ENCODE data around the gene MAPT. TPM values are rescaled to one million over a fixed set of nuclear protein-coding genes. Genes with fewer than 3 reads are reported as not detected.
"Not testable (repeated sequence)": the region's sequence is repeated elsewhere in the genome, so short reads cannot be mapped to it uniquely, and the experiment has no call there.

Gene MAPT
- total RNA-seq, 2 donors from 2014 or later, result 11.7 to 14.7 TPM

- 87% methylated on average over 12 of the region's 12 CpGs for WGBS
- no peak overlapping the region for H3K27ac ChIP-seq
- H3K4me1 ChIP-seq (replicated peaks), result no peaks in the 10 kb centered on the region
- no peaks in the 10 kb centered on the region for H3K27me3 ChIP-seq (replicated peaks; ENCODE audit: insufficient read depth)
- DNase-seq (ENCODE audit: low spot score), result no peak
- TF ChIP-seq, protein P1, sequence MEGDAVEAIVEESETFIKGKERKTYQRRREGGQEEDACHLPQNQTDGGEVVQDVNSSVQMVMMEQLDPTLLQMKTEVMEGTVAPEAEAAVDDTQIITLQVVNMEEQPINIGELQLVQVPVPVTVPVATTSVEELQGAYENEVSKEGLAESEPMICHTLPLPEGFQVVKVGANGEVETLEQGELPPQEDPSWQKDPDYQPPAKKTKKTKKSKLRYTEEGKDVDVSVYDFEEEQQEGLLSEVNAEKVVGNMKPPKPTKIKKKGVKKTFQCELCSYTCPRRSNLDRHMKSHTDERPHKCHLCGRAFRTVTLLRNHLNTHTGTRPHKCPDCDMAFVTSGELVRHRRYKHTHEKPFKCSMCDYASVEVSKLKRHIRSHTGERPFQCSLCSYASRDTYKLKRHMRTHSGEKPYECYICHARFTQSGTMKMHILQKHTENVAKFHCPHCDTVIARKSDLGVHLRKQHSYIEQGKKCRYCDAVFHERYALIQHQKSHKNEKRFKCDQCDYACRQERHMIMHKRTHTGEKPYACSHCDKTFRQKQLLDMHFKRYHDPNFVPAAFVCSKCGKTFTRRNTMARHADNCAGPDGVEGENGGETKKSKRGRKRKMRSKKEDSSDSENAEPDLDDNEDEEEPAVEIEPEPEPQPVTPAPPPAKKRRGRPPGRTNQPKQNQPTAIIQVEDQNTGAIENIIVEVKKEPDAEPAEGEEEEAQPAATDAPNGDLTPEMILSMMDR (IDR thresholded peaks at IDR 0.05), result no peak
- no peak for TF ChIP-seq POLR2AphosphoS5 (IDR thresholded peaks at IDR 0.05)
- no peak for TF ChIP-seq POLR2A (IDR thresholded peaks at IDR 0.05)
- H3K9me3 ChIP-seq, result no peaks in the 10 kb centered on the region
- intact Hi-C loops (cut with DNase I), result no loop called here
- H3K36me3 ChIP-seq, result no peaks in the 10 kb centered on the region
- H3K4me3 ChIP-seq, result no peak overlapping the region
Observed at GRCh38 chr17:45934044-45934979, 40.0 kb downstream of the MAPT start.

GRCh38 chr17:45935197-45935709, 40.9 kb downstream of the MAPT start:
- Histone ChIP-seq H3K4me1 (replicated peaks) (no peaks in the 10 kb centered on the region), H3K27me3 (replicated peaks; ENCODE audit: insufficient read depth) (no peaks in the 10 kb centered on the region), H3K9me3 (no peaks in the 10 kb centered on the region), H3K27ac (no peak overlapping the region), H3K4me3 (no peak overlapping the region), H3K36me3 (no peaks in the 10 kb centered on the region)
- intact Hi-C loops (cut with DNase I), result no loop called here
- DNase-seq (ENCODE audit: low spot score), result no peak
- TF ChIP-seq, protein P1 (IDR thresholded peaks at IDR 0.05), result no peak
- TF ChIP-seq POLR2A (IDR thresholded peaks at IDR 0.05), result no peak
- no peak for TF ChIP-seq POLR2AphosphoS5 (IDR thresholded peaks at IDR 0.05)
- WGBS, result 91% methylated on average over 8 of the region's 8 CpGs

- WGBS, result 92% methylated on average over 10 of the region's 10 CpGs
- intact Hi-C loops (cut with DNase I), result no loop called here
Observed at GRCh38 chr17:45935710-45936509, 41.6 kb downstream of the MAPT start.

GRCh38 chr17:45936610-45937009, 42.3 kb downstream of the MAPT start:
- peaks cover 7% of the 10 kb centered on the region for H3K4me1 ChIP-seq (replicated peaks)
- H3K9me3 ChIP-seq, result no peaks in the 10 kb centered on the region
- H3K27me3 ChIP-seq (replicated peaks; ENCODE audit: insufficient read depth), result no peaks in the 10 kb centered on the region
- intact Hi-C loops (cut with DNase I), result no loop called here
- no peak overlapping the region for H3K27ac ChIP-seq
- TF ChIP-seq, protein P1 (IDR thresholded peaks at IDR 0.05), result no peak
- TF ChIP-seq POLR2A (IDR thresholded peaks at IDR 0.05), result no peak
- TF ChIP-seq POLR2AphosphoS5 (IDR thresholded peaks at IDR 0.05), result no peak
- 45% methylated on average over 4 of the region's 4 CpGs for whole genome bisulfite sequencing
- DNase-seq (ENCODE audit: low spot score), result no peak
- no peaks in the 10 kb centered on the region for H3K36me3 ChIP-seq
- no peak overlapping the region for H3K4me3 ChIP-seq

More at GRCh38 chr17:45935710-45936509, 41.6 kb downstream of the MAPT start:
- no peak overlapping the region for H3K4me3 ChIP-seq
- peaks cover 5% of the 10 kb centered on the region for H3K4me1 ChIP-seq (replicated peaks)
- TF ChIP-seq, protein P1 (IDR thresholded peaks at IDR 0.05), result no peak
- TF ChIP-seq POLR2A (IDR thresholded peaks at IDR 0.05) (no peak), POLR2AphosphoS5 (IDR thresholded peaks at IDR 0.05) (no peak)
- DNase-seq (ENCODE audit: low spot score), result no peak
- no peaks in the 10 kb centered on the region for H3K36me3 ChIP-seq
- no peaks in the 10 kb centered on the region for H3K9me3 ChIP-seq
- no peaks in the 10 kb centered on the region for H3K27me3 ChIP-seq (replicated peaks; ENCODE audit: insufficient read depth)
- no peak overlapping the region for H3K27ac ChIP-seq

- intact Hi-C loops (cut with DNase I); H3K27ac ChIP-seq; DNase-seq (ENCODE audit: low spot score): not testable (repeated sequence)
Observed at GRCh38 chr17:45937186-45937585, 42.8 kb downstream of the MAPT start.

More at GRCh38 chr17:45937186-45937585, 42.8 kb downstream of the MAPT start:
- H3K4me3 ChIP-seq; H3K36me3 ChIP-seq; H3K27me3 ChIP-seq (replicated peaks; ENCODE audit: insufficient read depth); H3K9me3 ChIP-seq; H3K4me1 ChIP-seq (replicated peaks): not testable (repeated sequence)

Data from prostate gland (tissue), 2 donors.